ENCODE data around the gene TMEM196.
"Not testable (repeated sequence)": the region's sequence is repeated elsewhere in the genome, so short reads cannot be mapped to it uniquely, and the experiment has no call there.

TMEM196 gene

DNA sequence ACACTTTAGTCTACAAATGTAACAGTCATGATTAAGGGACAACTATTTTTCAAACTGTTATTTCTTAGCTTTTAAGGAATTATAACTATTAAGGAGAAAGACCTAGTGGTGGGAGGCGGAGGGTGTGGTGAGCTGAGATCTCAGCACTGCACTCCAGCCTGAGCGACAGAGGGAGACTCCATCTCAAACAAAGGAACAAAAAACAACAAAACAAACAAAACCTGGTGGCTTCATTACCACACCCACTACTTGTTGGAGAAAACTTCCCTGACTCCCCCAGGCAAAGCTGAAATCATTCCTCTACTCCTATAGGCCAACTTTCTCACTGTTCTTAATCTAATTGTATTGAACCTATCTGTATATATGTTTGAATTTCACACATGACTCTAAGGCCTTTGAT lies 67.8 kb downstream of the TMEM196 start:
- no peak for FAIRE-seq

DNA sequence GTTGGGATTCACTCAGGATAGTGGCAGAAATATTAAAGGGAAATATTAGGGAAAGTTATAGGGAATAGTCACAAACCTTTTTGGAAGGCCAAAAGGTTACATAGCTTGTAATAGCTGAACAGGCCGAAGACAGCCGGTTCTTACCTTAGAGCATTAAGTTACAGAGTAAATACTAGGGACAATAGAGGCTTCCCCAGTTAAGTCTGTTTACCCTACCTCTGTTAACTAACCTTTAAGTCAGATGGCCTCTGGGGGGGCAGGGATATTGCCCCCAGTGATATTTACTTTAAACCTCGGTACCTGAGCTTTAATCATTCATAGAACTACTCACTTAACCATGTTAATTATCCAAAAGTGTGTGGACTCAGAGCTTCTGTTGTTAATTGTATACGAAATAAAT lies 71.9 kb downstream of the TMEM196 start:
- FAIRE-seq = no peak

DNA sequence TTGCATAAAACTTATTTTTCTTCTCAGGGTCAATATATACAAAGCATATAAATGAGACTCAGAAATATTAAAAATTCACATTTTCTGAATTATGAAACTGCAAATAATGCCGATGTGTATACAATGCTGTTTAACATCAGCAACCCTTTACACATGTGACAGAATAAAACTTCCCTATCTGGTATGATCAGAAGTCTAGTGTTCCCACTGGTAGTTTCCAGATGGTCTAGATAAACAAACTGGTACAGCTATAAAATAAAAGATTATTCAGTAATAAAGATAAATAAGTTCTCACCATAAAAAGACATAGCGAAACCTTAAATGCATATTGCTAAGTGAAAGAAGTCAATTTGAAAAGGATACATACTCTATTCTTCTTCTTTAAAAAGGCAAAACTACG lies 72.5 kb downstream of the TMEM196 start:
- no peak for FAIRE-seq

DNA sequence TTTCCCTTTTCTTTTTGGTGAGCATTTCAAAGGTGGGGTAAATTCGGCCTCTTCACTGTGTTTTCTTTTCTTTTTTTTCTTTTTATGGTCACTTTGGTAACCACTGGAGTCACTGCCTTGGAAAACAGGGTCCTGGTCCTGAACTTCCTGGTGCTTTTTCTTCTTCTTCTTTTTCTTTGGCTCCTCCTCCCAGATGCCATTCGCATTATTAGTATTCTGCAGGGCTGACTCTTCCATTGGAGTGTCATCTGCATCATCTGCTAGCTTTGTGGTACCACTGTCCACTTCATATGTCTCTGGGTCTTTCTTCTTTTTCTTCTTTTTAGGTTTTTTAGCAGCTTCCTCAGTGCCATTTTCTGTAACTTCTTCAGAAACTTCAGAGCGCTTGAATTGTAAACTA lies 75.1 kb downstream of the TMEM196 start:
- FAIRE-seq = no peak

DNA sequence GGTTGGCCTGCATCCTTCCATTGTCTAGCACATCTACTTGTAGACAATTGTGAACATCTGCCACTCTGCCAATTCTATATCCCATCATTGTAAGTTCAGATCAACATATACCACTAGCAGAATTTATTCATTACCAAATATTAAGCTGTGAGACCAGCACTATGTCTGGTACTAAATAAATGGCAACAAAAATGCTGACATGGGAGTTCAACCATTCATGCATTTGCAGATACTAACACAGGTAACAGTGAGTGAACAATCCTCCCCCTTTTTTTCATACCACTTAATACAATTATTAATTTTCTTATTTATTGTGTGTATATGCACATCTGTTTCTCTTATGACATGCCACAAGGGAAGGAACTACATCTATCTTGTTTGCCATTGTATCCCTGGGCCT lies 76.5 kb downstream of the TMEM196 start:
- no peak for FAIRE-seq

DNA sequence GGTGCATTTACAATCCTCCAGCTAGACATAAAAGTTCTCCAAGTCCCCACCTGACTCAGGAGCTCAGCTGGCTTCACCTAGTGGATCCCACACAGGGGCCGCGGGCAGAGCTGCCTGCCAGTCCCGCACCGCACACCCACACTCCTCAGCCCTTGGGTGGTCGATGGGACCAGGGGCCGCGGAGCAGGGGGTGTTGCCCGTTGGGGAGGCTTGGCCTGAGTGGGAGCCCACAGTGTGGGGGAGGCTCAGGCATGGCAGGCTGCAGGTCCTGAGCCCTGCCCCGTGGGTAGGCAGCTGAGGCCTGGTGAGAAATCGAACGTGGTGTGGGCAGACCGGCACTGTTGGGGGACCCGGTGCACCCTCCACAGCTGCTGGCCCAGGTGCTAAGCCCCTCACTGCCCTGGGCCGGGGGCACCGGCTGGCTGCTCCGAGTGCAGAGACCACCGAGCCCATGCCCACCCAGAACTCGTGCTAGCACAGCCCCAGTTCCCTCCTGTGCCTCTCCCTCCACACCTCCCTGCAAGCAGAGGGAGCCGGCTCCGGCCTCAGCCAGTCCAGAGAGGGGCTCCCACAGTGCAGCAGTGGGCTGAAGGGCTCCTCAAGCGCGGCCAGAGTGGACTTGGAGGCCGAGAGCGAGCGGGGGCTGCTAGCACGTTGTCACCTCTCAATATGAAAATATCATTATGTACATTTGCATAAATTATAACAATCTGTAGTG lies 81.1 kb downstream of the TMEM196 start:
- FAIRE-seq = no peak

DNA sequence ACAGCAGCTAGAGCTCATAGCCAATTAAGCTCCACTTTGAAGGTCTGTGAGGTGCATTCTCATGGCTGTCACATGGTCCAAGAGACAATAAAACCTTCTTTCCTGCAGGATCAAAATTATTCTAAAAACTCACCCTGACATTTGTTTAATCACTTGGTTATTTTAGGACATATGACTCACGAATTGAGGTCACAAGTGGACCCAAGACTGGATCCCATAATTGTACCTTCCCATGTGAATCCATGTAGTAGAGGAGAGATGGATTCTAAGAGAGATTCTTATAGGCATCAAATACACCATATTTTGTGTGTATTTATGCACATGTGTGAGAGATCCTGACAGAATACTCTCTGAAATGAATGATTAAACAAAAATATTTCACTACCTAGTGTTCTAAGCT lies 82.7 kb downstream of the TMEM196 start:
- FAIRE-seq = no peak

DNA sequence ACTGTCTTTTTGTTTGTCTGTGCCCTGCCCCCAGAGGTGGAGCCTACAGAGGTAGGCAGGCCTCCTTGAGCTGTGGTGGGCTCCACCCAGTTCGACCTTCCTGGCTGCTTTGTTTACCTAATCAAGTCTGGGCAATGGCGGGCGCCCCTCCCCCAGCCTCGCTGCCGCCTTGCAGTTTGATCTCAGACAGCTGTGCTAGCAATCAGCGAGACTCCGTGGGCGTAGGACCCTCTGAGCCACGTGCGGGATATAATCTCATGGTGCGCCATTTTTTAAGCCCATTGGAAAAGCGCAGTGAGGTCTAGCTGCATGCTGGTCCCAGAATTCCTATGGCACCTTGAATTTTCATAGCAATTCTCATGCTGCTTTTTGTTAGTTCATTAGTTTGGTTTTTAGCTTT lies 84.3 kb downstream of the TMEM196 start:
- not testable (repeated sequence) for FAIRE-seq

DNA sequence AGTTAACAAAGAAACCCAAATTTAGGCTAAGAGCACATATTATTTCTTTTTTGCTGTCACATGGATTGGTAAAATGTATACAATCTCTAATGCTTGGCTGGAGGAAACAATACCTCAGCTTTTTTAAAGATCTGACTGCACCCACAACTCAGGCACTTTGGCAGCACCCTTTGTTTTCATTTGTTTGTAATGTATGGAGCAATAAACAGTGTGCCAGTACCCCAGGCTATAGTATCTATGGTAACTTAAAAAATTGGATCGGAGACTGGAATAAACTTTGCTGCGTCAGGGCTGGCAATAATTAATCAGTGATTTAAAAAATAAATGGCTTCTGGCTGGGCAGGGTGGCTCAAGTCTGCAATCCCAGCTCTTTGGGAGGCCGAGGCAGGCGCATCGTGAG lies 91.8 kb downstream of the TMEM196 start:
- FAIRE-seq = no peak

DNA sequence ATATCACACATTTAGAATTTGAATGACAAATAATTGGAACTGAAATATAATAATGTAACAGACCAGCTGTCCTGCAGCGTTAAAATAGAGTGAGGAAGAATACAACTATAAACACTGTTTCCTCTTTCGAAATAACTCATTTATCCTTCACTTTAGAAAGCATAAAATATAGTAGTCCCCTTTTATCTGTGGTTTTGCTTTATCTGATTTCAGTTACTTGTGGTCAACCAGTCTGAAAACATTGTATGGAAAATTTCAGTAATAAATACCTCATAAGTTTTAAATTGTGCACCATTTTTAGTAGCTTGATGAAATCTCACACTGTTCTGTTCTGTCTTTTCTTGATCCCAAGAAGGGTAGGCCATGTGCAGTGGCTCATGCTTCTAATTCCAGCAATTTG lies 96.2 kb downstream of the TMEM196 start:
- no peak for FAIRE-seq

DNA sequence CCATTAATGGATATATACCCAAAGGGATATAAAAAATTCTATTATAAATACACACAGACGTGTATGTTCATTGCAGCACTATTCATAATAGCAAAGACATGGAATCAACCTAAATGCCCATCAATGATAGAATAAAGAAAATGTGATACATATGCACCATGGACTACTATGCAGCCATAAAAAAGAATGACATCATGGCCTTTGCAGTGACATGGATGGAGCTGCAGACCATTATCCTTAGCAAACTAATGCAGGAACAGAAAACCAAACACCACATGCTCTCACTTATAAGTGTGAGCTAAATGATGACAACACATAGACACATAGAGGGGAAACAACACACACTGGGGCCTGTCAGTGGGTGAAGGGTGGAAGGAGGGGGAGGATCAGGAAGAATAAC lies 97.6 kb downstream of the TMEM196 start:
- FAIRE-seq = no peak

DNA sequence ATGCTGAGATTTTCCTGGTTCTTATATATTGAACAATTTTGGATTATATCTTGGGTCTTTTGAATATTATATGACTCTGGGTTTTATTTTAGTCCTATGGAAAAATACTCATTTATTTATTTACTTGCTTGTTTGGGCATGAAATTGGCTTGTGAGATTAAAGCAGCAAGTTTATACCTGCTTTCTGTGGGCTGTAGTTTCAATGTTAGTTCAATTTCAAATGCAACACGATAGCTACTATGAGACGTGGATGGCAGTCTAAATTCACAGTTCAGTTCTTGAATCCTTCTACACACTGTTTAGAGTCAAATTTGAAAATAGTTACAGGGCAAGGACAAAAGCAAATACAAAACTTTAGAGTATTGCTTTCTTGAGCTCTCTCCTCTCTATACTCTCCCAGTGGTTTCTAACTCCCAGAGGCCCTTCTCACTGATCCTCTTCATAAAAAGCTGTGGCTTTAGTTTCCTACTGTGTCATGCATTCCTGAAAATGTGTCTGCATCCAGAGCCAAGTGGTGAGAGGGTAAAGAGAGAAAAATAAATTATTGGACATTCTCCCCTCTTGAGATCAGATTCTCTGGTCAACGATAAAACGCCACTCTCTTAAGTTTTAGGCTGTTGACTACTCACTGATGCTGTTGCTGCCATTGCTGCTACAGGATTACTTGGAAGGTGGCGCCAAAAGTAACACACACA lies 99.0 kb downstream of the TMEM196 start:
- FAIRE-seq = no peak

DNA sequence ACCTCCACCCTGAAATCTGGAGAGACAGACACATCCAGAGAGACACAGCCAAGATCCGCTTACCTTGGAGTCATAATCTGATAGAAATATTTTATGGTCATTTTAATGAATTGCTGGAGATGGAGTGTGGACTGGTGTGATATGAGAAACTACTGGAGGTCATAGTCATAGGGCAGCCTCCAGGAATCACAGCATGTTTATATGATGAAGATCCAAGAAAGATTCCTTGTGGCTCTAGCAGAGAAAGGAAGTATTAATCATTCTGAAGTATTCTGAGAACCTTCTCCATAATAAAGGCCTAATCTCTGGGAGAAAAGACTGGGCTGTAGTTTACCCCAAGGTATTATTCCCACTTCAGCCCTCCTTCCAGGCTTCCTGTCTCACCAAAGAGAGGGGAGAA lies 102.6 kb downstream of the TMEM196 start:
- FAIRE-seq = no peak

Data from islet of Langerhans (tissue), 1 donor.